ENCODE data around the gene CCDC175. TPM values are rescaled to one million over a fixed set of nuclear protein-coding genes. Genes with fewer than 3 reads are reported as not detected.

Gene CCDC175
- total RNA-seq, 1 donor from 2014 or later = not detected

DNA sequence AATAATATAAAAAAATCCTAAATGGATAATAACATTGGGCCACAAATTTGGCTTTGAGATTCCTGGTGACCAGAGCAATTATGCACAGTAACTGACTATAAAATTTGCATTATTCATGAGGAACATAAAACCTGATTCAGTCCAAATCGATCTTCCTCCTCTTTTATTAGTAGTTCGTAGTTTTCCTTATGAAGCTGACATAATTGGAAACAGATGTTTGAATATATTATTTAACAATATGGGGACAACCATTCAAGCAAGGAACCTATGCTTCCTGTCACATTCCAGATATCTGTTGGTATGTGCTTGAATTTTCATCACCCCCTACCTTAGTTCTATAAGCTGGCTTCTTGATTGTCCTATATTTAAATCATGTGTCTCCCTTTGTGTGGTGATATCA lies 34.9 kb downstream of the CCDC175 start:
- no peak for DNase-seq (ENCODE audit: extremely low read depth, low read depth, low spot score)

DNA sequence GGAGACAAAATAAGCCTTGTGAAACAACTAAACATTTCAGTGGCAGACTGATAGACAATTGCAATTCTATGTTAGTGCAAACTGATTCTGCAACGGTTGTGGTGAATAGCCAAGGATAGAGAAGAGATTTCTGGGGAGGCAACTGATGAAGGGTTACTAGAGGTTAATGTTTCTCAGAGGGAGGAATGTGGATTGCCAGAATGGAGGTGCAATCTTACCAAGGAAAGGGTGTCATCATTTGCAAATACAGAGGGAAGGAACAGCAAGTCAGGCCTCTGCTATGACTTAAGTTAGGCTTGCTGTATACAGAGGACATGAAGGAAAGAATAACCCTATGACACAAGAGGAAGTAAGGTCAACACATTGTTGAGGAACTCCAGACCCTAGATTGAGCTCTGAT lies 35.8 kb downstream of the CCDC175 start:
- DNase-seq (ENCODE audit: extremely low read depth, low read depth, low spot score) = no peak

GRCh38 chr14:59538936-59539335 lies 37.7 kb downstream of the CCDC175 start:
- DNase-seq (ENCODE audit: extremely low read depth, low read depth, low spot score) = no peak

GRCh38 chr14:59537476-59537875 lies 39.1 kb downstream of the CCDC175 start:
- no peak for DNase-seq (ENCODE audit: extremely low read depth, low read depth, low spot score)

DNA sequence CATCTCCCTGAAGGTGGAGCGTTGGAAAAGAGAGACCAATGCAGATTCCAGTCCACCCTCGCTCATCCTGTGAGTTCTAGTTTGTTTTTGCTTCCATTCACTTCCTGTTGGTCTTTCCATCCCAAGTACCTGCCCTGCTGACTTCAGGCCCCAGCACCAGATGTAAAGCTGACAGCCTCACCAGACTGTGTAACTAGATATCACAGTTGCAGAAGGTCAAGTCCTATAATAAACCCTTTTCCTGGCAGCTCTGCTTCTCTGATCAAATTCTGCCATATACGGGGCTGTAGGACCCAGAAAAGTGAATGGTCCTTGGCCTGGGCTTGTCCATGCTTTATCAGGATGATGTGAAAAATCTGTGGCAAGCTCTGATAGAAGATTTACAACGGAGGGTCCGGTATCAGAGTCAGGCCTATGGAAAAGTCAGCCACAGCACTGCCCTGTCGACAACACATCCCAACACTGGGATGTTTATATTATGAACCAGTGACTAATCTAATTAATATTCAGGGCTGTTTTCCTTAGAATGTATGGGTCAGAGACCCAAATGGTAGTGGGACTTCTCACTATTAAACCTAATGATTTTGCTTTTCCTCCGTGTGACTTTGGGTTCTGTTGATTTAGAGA lies 42.1 kb downstream of the CCDC175 start:
- DNase-seq (ENCODE audit: extremely low read depth, low read depth, low spot score) = no peak

- DNase-seq (ENCODE audit: extremely low read depth, low read depth, low spot score) = no peak
Observed at GRCh38 chr14:59532419-59532818, 44.2 kb downstream of the CCDC175 start.

DNA sequence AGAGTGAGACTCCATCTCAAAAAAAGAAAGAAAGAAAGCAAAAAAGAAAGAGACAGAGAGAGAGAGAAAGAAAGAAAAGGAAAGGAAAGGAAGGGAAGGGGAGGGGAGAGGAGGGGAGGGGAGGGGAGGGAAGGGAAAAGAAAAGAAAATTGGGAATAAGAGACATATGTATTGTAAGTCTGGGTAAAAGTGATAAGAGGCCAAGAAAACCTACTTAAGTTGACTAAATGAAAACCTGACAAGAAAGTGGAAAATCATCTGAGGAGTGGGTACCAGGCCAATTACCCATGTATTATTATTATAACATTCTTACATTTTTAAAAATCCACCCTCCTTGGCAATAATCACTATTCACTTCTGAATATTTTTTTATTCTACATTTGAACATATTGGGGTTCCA lies 46.3 kb downstream of the CCDC175 start:
- no peak for DNase-seq (ENCODE audit: extremely low read depth, low read depth, low spot score)

DNA sequence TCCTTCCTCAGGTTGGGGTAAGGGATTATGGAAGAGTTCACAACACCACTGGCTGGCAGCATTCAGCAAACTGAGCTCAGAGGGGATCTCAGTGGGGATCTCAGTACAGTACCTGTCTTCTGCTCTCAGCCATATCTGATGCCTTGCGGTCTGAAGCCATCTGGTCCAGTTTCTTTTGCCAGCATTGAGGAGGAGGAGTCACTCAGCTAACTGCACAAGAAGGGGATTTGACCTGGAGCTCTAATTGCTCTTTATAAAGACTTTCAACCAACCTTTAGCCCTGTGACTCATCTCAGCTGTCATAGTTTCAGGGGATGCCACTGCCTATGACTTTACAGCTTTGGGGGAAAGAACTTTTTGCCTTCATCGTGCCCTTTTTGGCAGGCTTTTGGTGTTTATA lies 47.4 kb downstream of the CCDC175 start:
- DNase-seq (ENCODE audit: extremely low read depth, low read depth, low spot score) = no peak

DNA sequence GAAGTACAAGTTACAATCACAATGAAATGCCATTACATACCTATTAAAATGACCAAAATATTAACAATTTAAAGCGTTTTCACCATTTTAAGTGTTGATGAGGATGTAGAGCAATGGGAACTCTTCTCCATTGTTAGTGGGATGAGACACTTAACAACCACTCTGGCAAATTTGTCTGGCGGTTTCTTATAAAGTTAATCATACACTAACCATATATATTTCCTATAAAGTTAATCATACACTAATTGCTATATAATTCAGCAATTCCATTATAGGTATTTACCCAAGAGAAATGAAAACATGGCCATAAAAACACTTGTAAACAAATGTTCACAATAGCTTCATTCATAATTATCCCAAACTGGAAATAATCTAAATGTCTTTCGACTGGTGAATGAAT lies 56.4 kb downstream of the CCDC175 start:
- DNase-seq (ENCODE audit: extremely low read depth, low read depth, low spot score) = no peak

DNA sequence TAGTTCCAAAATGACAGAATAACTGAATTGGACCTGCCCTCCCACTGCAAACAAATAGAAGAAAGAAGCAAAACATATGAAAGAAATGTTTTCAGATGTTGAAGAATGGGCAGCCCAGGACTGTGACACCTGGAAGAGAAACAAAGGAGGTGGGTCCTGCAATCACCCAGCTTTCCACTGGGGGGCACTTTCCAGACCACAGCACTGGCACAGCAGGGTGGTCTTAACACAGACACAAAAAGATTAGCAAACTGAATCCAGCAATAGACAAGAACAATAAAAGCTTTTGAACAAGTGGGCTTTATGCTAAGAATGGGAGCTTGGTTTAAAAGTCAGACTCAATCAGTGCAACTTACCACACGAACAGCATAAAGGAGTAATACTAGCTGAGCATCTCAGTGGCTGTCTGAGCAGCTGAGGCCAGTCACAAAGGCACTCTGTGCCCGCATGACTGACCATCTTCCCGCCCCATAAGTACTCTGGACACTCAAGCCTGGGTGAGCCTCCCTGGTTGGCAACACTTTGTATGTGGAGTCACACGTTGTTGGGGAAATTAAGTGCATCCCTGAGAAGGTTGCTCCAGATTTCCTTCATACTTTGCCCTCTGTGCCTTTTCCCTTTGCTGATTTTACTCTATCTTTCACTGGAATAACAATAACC lies 64.6 kb downstream of the CCDC175 start:
- DNase-seq (ENCODE audit: extremely low read depth, low read depth, low spot score) = no peak

- no peak for DNase-seq (ENCODE audit: extremely low read depth, low read depth, low spot score)
Observed at GRCh38 chr14:59510966-59511365, 65.6 kb downstream of the CCDC175 start.

DNA sequence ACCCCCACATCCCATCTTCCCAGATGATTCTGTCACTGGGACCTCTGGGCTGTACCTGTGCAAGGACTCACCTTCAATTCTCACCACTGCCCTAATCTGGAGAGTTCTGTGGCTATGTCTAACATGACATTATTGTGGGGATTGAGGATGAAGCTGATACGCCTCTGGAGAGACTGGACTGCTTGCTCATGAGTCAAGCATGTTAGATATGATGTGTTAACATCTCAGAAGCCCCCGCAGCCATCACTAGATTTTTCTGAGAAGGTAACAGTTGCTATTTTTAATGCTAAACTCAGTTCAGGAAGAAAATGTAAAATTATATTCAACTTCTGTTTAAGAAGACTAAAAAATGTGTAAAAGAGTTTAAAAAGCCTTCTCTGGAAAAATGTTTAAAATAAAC lies 66.6 kb downstream of the CCDC175 start:
- no peak for DNase-seq (ENCODE audit: extremely low read depth, low read depth, low spot score)

DNA sequence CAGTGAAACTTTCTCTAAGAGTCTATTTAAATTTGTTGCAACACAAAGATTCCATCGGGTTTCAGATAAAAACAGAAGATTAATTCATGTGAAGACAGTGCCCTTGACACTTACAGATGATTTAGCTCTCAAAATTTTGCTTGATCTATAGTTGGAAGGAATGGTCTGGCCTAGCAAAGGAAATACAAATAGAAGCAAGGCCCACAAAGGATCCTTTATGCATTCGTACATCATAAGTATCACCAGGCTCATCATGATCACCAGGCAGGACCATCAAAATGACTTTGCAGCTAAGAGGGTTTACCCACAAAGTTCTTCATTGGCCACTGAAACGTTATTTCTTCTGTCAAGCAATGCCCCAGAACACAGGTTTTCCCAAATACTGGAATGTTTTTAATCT lies 67.5 kb downstream of the CCDC175 start:
- no peak for DNase-seq (ENCODE audit: extremely low read depth, low read depth, low spot score)

DNA sequence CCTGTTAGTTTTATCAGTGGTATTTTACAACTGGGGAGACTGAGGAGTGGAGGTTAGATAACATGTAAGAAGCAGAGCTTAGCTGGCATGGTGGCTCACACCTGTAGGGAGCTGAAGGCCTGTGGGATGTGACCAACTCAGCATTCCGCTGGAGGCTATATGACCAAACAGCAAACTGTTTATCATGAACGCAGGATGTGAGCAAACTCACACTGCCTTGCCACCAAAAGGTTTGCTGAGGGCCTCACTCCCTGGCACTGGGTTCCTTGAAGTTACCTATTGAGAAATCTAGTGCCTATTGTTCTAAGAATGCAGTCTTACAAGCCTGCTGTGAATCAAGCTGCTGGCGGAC lies 68.9 kb downstream of the CCDC175 start:
- no peak for DNase-seq (ENCODE audit: extremely low read depth, low read depth, low spot score)

- DNase-seq (ENCODE audit: extremely low read depth, low read depth, low spot score) = no peak
Observed at GRCh38 chr14:59507063-59507751, 69.4 kb downstream of the CCDC175 start.

GRCh38 chr14:59503256-59503655 lies 73.4 kb downstream of the CCDC175 start:
- DNase-seq (ENCODE audit: extremely low read depth, low read depth, low spot score) = no peak

DNA sequence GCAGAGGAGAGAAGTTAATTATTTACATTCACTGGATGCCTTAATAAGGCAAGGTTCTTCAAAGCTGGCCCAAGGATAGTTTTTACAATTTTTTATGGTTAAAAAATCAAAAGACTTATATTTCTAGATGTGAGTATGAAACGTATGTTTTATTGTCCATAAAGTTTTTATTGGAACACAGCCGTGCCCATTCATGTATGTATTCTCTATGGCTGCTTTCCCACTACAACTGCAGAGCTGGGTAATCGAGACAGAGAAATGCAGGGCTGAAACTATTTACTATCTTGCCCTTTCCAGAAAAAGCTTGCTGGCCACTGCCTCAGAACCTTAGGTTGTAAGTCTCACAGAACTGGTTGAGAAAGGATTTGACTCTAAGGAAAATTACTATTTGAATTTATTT lies 75.9 kb downstream of the CCDC175 start:
- no peak for DNase-seq (ENCODE audit: extremely low read depth, low read depth, low spot score)

DNA sequence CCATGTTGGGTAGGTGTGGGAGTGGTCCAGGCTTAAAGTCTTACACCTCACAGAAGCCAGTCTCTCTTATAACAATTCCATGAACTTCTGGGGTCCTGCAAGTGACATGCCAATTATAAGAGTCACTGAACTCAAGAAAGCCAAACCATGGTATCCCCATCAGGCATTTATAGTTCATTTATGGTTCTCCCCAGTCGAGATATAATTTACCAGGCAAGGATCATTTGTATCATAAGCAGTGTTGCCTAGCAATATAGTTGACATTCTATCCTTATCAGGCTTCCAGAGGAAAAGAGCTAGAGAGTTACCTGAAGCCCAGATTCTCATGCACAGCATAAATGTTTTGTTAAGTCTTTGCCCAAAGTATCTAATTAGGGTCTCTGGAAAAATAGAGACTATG lies 84.2 kb downstream of the CCDC175 start:
- no peak for DNase-seq (ENCODE audit: extremely low read depth, low read depth, low spot score)

GRCh38 chr14:59490756-59491155 lies 85.9 kb downstream of the CCDC175 start:
- DNase-seq (ENCODE audit: extremely low read depth, low read depth, low spot score) = no peak

- no peak for DNase-seq (ENCODE audit: extremely low read depth, low read depth, low spot score)
Observed at GRCh38 chr14:59484639-59485175, 91.9 kb downstream of the CCDC175 start.

DNA sequence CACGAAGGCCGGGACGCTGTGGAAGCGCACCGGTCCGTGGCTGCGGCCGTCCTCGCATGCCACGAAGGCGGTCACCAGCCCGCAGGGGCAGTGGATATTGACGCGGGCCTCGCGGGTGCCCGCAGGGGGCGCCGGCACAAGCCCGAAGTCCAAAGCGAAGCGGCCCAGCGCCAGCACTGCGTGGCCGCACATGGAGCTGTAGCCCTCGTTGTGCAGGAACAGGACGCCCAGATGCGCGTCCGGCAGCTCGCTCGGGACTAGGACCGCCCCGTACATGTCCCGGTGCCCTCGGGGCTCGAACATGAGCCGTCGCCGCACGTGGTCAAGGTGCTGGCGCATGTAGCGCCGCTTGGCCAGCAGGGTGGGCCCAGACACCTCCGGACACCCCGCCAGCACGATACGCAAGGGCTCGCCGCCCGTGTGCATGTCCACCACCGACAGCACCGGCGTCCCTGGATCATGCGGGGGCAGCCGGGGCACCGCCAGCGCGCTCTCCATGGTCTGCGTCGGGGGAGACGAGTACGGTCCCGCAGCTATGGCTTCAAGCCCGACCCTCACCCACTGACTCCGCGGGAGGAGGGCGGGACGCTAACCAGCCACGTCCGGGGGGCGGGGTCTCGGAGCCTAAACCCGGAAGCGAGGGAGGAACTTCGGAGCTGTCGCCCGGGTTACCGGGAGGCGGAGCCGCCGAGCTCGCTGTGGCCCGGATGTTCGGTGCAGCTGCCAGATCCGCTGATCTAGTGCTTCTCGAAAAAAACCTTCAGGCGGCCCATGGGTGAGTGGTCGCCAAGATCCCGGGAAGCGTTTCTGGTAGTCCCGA lies 92.6 kb downstream of the CCDC175 start, which contains the start of the genes JKAMP and L3HYPDH:
JKAMP (plus strand) TSS at position 699 of the 820 bp plus-strand sequence; CDS start at position 772, 73 bp downstream.
L3HYPDH (minus strand) TSS at position 590 of the 820 bp plus-strand sequence; CDS start at position 498, 92 bp downstream.
- DNase-seq (ENCODE audit: extremely low read depth, low read depth, low spot score) = peak; percentile 68
